Natural killer cell treated with Interleukin-12 subunit alpha and Interleukin-12 subunit beta and Interleukin-15 and Interleukin-18, amount 100 ng/mL, for 72 hours (primary cell): ENCODE measurements around the gene ADARB2. TPM values are rescaled to one million over a fixed set of nuclear protein-coding genes. Genes with fewer than 3 reads are reported as not detected.
"Not testable (repeated sequence)": the region's sequence is repeated elsewhere in the genome, so short reads cannot be mapped to it uniquely, and the experiment has no call there.

Source experiments
- ATAC-seq, 2 donors: fragments of 150-1000 bp; cut with Tn5 transposase in 1 of 2; sonication (Bioruptor Pico), chemical (Tn5 transposase) in 1 of 2; 2 replicates each; pipeline ENCODE4 v1.10.0; 2021
- DNase-seq: peaks from one replicate; pipeline ENCODE4 v3.0.0; 2022; ENCODE audit warnings: low spot score
- H3K27ac Mint-ChIP-seq, 2 donors: 1 replicate in 1 of 2; 2 replicates in 1 of 2; pipeline ENCODE4 v1.8.0; 2022; ENCODE audit warnings: mixed read lengths in 2 of 2, mild to moderate bottlenecking in 1 of 2, moderate library complexity in 1 of 2
- H3K27me3 Mint-ChIP-seq, 2 donors: 1 replicate in 1 of 2; 2 replicates in 1 of 2; pipeline ENCODE4 v1.8.0; 2022; ENCODE audit warnings: mixed read lengths in 2 of 2
- H3K36me3 Mint-ChIP-seq: one replicate; pipeline ENCODE4 v1.8.0; 2022; ENCODE audit warnings: mixed read lengths
- H3K4me1 Mint-ChIP-seq, 2 donors: 1 replicate in 1 of 2; 2 replicates in 1 of 2; pipeline ENCODE4 v1.8.0; 2022; ENCODE audit warnings: low read depth in 2 of 2, mixed read lengths in 2 of 2, mild to moderate bottlenecking in 1 of 2
- H3K4me3 Mint-ChIP-seq: one replicate; pipeline ENCODE4 v1.8.0; 2022; ENCODE audit warnings: mixed read lengths
- H3K9me3 Mint-ChIP-seq: 2 replicates; pipeline ENCODE4 v1.8.0; 2022; ENCODE audit warnings: mixed read lengths
- total RNA-seq, 2 donors: library from RNA; stranded (reverse); gene quantifications; one replicate each; pipeline ENCODE4 v1.2.3, GENCODE V29; 2022

The ADARB2 gene
- total RNA-seq = not detected

DNA sequence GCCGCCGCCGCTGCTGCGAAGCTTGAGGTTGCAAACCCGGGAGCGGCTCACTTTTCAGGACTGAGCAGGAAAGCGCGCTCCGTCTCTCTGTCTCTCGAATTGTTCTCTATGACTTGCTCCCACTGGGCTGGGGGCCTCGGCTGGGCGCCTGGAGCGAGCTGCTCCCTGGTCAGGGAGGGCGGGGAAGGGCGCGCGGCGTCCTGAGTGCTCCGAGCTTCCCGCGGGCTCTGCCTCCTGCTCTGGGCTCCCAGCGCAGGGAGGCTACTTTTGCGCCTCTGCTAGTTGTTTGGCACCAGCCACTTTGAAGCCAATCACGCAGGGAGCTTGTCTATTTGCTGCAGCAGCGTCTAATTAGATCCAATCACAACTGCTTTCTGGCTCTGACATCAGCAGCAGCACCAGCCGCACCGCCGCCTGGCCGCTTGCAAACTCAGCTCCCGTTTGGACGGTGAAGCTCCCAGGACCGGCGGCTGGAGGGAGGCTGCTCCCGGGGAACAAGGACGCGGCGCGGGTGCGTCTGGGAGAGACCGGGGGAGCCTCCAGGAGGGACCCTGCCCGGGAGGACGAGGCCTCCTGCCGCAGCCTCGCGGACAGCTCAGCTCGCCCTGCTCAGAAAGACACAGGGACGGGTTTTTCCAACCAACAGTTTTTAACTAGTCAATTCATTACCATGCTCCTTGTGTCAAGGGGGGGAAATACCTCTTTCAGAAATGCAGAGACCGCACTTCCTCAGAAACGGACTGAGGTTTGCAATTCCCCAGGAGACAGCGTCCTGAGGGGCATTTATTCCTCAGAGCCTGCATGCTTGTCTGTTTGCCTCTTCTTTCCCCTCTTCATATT, at the start of gene ADARB2:
Gene ADARB2, minus strand, starts transcription at position 304 of the 840 bp plus-strand sequence.
- no peaks in the 10 kb centered on the region for H3K9me3 Mint-ChIP-seq
- peaks cover 35 to 72% of the 10 kb centered on the region in 2 donors for H3K27me3 Mint-ChIP-seq
- H3K4me1 Mint-ChIP-seq = no peaks in the 10 kb centered on the region
- peak; percentile 9 to 52 for ATAC-seq
- no peak within 1 kb of the TSS for H3K4me3 Mint-ChIP-seq
- no peak within 1 kb of the TSS for H3K27ac Mint-ChIP-seq
- H3K36me3 Mint-ChIP-seq = no peaks in the 10 kb centered on the region
- no peak for DNase-seq

DNA sequence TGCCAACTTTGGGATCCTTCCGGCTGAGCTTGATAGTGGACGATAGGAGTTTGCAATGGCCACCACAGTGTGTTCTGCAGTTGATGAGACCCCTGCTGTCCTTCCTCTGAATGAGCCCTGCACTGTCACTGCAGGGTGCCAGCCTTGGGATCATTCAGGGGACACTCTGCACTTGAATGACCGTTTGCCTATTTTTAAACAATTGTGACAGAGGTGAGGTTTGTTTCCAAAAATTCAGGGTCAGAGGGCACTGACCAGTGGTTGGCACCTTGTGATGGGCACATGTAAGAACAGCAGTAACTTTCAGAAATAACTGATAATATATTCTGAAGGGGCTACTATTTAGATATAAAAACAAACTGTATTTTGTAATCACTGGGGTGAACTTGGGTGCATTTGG, 48.5 kb upstream of the ADARB2 start:
- Mint-ChIP-seq H3K27me3 (peaks cover 0 to 24% of the 10 kb centered on the region in 2 donors), H3K9me3 (no peaks in the 10 kb centered on the region), H3K27ac (no peak overlapping the region), H3K4me1 (no peaks in the 10 kb centered on the region), H3K36me3 (no peaks in the 10 kb centered on the region), H3K4me3 (no peak overlapping the region)
- ATAC-seq = no peak
- no peak for DNase-seq

DNA sequence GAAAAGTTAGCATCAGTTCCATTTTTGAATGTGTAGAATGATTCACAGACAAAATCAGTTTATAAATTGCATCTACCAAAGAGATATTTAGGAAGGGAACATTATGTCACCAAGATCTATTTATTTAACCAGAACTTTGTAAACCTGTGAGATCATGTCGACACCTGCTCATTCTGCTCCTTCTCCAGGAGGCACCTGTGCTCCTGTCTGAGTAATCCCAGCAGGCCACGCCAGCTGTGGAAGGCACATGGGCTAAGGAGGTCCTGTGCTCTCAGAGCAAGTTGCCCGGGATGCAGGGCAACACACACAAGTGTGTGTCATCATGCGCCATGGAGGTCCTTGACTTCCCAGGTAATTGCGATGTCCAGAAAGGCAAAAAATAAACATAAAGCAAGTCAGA, 45.5 kb upstream of the ADARB2 start:
- Mint-ChIP-seq H3K4me1 (no peaks in the 10 kb centered on the region), H3K36me3 (no peaks in the 10 kb centered on the region), H3K4me3 (no peak overlapping the region), H3K9me3 (no peaks in the 10 kb centered on the region), H3K27ac (no peak overlapping the region), H3K27me3 (peaks cover 0 to 16% of the 10 kb centered on the region in 2 donors)
- ATAC-seq (no peak), DNase-seq (no peak)

DNA sequence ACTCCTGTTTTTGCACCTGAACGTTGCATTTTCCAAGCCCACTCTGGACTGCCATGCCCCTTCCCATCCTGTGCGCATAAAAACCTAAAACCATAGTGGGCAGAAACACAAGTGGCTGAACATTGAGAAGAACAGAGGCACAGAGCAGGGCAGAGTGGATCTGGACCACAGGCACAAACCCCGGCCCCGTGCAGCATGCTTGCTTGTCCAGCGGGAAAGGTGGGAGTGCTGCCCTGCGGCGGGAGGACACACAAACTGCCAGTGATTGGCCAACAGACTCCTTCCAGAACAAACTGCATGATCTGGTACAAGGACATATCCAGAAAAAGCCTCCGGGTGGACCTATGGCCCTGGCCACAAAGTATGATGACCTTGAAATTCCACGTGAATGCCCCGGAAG, 42.5 kb upstream of the ADARB2 start:
- Mint-ChIP-seq H3K9me3 (no peaks in the 10 kb centered on the region), H3K4me1 (no peaks in the 10 kb centered on the region), H3K27me3 (peaks cover 0 to 7% of the 10 kb centered on the region in 2 donors), H3K27ac (no peak overlapping the region), H3K36me3 (no peaks in the 10 kb centered on the region), H3K4me3 (no peak overlapping the region)
- DNase-seq = no peak
- ATAC-seq = no peak

DNA sequence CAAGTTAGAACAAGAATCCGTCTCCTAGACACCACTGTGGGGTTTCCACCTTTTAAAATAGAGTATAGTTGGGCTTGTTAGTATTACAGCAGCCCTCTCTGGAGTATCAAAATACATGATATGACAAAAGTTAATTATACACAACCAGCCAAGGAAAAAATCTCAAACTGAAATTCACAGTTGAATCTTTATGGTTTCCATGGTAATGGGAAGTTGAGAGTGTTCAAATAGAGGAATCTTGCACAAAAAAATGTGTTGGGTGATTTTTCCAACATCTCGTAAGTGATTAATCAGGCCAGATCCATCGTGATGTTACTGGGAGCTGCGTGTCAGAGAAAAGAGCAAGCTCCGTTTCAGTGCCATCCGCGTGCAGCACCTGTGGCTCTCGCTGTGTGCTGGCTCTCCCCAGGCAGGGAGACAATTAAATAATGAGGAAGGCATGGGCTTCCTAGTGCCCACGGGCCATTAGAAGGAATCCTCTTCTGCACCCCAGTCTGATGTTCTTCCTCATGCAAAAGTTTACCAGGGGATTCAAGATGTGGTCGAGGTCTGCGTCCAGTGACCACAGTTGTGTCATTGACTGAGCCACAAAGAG, 41.1 kb upstream of the ADARB2 start:
- no peaks in the 10 kb centered on the region for H3K36me3 Mint-ChIP-seq
- H3K27ac Mint-ChIP-seq = no peak overlapping the region
- DNase-seq = no peak
- H3K27me3 Mint-ChIP-seq = no peaks in the 10 kb centered on the region
- no peak for ATAC-seq
- H3K4me3 Mint-ChIP-seq = no peak overlapping the region
- no peaks in the 10 kb centered on the region for H3K9me3 Mint-ChIP-seq
- H3K4me1 Mint-ChIP-seq = no peaks in the 10 kb centered on the region

DNA sequence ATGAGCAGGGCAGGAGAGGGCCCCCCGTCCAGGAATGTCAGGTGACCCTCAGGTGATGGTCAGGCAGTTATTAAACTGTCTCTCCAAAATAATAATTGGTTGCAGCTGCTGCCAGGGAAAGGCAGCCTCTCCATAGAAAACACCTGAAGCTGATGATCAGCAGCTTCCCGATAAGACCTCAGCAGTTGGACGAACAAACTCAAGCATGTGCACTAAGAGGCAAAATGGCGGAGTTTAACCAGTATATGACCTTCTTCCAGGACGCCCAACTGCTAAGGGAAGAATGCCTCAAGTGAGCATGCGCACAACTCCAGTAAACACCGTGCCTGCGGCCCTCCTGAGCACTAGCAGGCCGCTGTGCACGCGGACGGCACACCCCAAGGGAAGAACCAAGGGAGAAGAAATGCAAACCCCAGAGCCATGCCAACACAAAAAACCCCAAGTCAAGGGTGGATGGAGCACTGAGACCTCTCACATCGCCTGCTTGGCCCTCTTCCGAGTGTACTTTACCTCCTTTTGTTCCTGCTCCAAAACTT, 38.9 kb upstream of the ADARB2 start:
- no peak overlapping the region for H3K27ac Mint-ChIP-seq
- H3K4me3 Mint-ChIP-seq = no peak overlapping the region
- no peaks in the 10 kb centered on the region for H3K27me3 Mint-ChIP-seq
- DNase-seq (no peak), ATAC-seq (no peak)
- H3K36me3 Mint-ChIP-seq = no peaks in the 10 kb centered on the region
- H3K4me1 Mint-ChIP-seq = no peaks in the 10 kb centered on the region
- H3K9me3 Mint-ChIP-seq = no peaks in the 10 kb centered on the region

DNA sequence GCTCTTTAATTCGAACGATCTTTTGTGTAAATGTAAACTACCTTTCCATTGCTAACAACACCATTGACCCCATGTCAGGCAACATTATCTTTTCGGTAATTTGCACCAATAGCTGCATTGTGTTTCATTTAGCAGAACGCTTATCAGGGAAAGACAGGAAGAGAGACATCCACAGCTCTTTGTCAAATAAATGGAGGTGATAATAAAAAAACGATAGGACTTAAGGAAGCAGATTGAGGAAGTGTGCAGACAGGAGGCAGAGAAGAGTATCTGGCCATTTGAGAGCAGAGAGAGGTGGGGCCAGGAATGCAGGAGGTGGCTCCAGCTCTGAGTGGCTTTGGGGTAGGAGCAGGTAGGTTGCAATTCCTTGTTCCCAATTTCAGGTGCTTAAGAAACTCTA, 37.5 kb upstream of the ADARB2 start:
- no peaks in the 10 kb centered on the region for H3K9me3 Mint-ChIP-seq
- no peak for DNase-seq
- no peaks in the 10 kb centered on the region for H3K4me1 Mint-ChIP-seq
- no peak for ATAC-seq
- no peak overlapping the region for H3K4me3 Mint-ChIP-seq
- no peaks in the 10 kb centered on the region for H3K27me3 Mint-ChIP-seq
- no peaks in the 10 kb centered on the region for H3K36me3 Mint-ChIP-seq
- no peak overlapping the region for H3K27ac Mint-ChIP-seq

DNA sequence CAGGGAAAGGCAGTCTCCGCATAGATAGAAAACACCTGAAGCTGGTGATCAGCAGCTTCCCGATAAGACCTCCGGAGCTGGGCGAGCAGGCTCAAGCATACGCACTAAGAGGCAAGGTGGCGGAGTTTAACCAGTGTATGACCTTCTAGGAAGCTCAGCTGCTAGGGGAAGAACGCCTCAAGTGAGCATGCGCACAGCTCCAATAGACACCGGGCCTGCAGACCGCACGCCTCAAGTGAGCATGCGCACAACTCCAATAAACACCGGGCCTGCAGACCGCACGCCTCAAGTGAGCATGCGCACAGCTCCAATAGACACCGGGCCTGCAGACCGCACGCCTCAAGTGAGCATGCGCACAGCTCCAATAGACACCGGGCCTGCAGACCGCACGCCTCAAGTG, 35.9 kb upstream of the ADARB2 start:
- not testable (repeated sequence) for H3K4me3 Mint-ChIP-seq, H3K27me3 Mint-ChIP-seq, DNase-seq, H3K9me3 Mint-ChIP-seq, ATAC-seq, H3K36me3 Mint-ChIP-seq, H3K27ac Mint-ChIP-seq, H3K4me1 Mint-ChIP-seq

DNA sequence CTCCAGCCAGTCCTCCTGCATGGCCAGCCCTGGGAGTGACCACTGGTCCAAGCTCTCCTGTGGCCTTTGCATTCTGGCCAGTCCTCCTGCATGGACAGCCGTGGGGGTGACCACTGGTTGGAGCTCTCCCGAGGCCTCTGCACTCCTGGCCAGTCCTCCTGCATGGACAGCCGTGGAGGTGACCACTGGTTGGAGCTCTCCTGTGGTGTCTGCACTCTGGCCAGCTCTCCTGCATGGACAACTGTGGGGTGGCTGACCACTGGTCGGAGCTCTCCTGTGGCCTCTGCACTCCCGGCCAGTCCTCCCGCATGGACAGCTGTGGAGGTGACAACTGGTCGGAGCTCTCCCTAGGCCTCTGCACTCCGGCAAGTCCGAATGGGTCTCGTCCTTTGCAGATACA, 28.7 kb upstream of the ADARB2 start:
- Mint-ChIP-seq H3K9me3 (no peaks in the 10 kb centered on the region), H3K27ac (no peak overlapping the region), H3K27me3 (peaks cover 0 to 8% of the 10 kb centered on the region in 2 donors), H3K4me1 (no peaks in the 10 kb centered on the region), H3K36me3 (no peaks in the 10 kb centered on the region), H3K4me3 (no peak overlapping the region)
- DNase-seq (no peak), ATAC-seq (peak; percentile 9 to 40)

DNA sequence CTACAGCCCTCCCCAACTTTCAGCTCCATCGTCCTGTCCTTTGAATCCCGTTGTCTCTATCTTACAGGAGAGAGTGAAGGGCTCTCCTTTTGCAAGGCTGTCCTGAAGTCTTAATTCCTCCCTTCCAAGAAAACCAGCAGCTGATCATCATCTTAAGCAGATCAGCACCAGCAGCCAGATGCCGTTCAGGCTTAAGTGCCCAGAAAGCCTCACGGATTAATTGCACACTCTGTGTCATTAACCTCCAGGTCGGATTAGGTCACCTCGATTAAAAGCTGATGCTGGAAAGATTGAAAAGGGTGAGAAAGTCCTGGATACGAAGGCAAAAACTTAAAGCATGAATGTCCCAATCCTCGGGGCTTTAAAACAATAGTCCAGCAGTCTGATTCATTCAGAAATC, 24.8 kb upstream of the ADARB2 start:
- no peak overlapping the region for H3K27ac Mint-ChIP-seq
- H3K27me3 Mint-ChIP-seq = peaks cover 8% of the 10 kb centered on the region in 2 donors
- no peak for ATAC-seq
- H3K4me3 Mint-ChIP-seq = no peak overlapping the region
- H3K9me3 Mint-ChIP-seq = peaks cover 6% of the 10 kb centered on the region
- DNase-seq = no peak
- H3K36me3 Mint-ChIP-seq = no peaks in the 10 kb centered on the region
- H3K4me1 Mint-ChIP-seq = no peaks in the 10 kb centered on the region

DNA sequence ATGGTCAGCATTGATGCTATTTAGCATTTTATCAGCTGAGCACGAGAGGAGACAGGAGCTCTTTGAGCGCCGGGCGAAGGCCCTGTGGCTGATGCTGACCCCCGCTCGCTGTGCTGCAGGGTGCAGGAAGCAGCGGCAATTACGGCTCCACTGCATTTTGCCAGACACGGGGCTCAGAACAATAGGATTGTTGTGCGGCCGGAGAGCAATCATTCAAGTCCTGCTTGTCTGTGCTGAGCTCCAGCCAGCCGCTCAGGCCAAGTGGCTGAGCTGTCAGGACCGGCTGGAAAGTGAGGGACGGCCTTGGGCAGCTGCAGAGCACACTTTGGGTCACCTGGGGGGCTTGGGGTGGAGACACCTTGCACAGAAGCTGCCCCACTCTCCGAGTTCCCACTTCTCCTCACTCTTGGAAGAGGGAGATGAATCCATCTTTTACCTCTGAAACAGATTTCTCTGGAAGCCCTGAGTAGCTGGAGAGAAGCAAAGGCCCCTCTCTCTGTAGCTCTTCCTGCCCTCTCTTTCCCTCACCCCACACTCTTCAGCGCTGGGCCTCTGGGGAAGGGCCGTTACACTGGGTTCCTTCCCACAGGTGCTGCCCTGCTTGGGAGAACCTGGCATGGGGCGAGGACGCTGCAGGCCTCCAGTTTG, 17.3 kb upstream of the ADARB2 start:
- no peak for ATAC-seq
- no peak overlapping the region for H3K27ac Mint-ChIP-seq
- H3K4me3 Mint-ChIP-seq = no peak overlapping the region
- DNase-seq = no peak
- H3K36me3 Mint-ChIP-seq = peaks cover 8% of the 10 kb centered on the region
- peaks cover 9 to 16% of the 10 kb centered on the region in 2 donors for H3K27me3 Mint-ChIP-seq
- H3K4me1 Mint-ChIP-seq = peaks cover 0 to 2% of the 10 kb centered on the region in 2 donors
- peaks cover 7% of the 10 kb centered on the region for H3K9me3 Mint-ChIP-seq

DNA sequence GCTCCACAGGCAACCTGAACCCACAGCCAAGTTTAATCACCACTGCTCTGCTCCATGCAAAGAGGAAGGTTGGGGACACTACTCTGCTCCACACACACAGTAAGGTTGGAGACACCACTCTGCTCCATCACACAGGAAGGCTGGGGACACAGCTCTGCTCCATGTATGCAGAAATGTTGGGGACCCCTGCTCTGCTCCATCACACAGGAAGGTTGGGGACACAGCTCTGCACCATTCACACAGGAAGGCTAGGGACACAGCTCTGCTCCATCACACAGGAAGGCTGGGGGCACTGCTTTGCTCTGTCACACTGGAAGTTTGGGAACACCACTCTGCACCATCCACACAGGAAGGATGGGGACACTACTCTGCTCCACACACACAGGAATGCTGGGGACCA, 14.8 kb upstream of the ADARB2 start:
- Mint-ChIP-seq H3K9me3 (peaks cover 8% of the 10 kb centered on the region), H3K27ac (no peak overlapping the region), H3K4me1 (peaks cover 0 to 2% of the 10 kb centered on the region in 2 donors), H3K36me3 (peaks cover 16% of the 10 kb centered on the region), H3K27me3 (peaks cover 11 to 18% of the 10 kb centered on the region in 2 donors), H3K4me3 (no peak overlapping the region)
- DNase-seq (no peak), ATAC-seq (peak in 1 of 2 donors; percentile 52)

DNA sequence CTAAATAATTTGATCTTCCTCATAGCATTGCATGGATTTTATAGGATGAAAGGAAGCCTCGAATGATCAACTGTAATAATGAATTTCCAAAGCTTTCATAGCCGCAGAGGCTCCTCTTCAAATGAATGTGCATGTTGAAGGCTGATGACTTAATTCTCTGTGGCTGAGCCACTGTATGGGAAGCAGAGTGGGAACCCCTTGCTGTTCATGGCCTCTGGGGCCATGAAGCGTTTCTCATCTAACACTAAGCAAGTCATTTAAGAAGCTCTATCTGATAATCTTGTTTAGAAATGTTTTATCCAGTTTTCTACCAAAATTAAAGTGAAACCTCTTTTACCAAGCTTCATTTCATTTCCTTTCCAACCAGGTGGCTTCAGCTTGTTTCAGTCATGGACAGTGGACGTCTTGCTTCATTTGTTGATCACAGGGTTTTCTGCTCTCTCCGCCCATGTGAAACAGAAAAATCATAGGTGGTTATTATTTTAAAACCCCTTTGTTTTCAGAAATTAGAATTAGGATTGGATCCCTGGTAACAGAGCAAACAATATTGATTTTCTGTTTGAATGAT, 10.3 kb upstream of the ADARB2 start:
- Mint-ChIP-seq H3K27me3 (peaks cover 7 to 18% of the 10 kb centered on the region in 2 donors), H3K27ac (no peak overlapping the region), H3K9me3 (peaks cover 8% of the 10 kb centered on the region), H3K4me3 (no peak overlapping the region), H3K4me1 (no peaks in the 10 kb centered on the region), H3K36me3 (peaks cover 16% of the 10 kb centered on the region)
- DNase-seq (no peak), ATAC-seq (no peak)

DNA sequence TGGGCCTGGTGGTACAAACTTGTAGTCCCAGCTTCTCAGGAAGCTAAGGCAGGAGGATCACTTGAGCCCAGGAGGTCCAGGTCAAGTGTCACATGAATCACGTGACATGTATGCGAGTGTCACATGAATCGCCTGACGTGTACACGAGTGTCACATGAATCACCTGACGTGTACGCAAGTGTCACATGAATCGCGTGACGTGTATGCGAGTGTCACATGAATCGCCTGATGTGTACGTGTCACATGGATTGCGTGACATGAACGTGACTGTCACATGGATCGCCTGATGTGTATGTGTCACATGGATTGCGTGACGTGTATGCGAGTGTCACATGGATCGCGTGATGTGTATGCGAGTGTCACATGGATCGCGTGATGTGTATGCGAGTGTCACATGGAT, 9.5 kb upstream of the ADARB2 start:
- Mint-ChIP-seq H3K4me1 (no peaks in the 10 kb centered on the region), H3K36me3 (peaks cover 16% of the 10 kb centered on the region), H3K9me3 (peaks cover 8% of the 10 kb centered on the region), H3K27ac (no peak overlapping the region), H3K4me3 (no peak overlapping the region), H3K27me3 (peaks cover 7 to 18% of the 10 kb centered on the region in 2 donors)
- DNase-seq (no peak), ATAC-seq (no peak)
